CD4-positive, alpha-beta T cell (primary cell): Measurements from ENCODE around the gene ADGRG2. TPM values are rescaled to one million over a fixed set of nuclear protein-coding genes. Genes with fewer than 3 reads are reported as not detected.

Experiments used
- ATAC-seq: fragments of 200-7000 bp; cut with Tn5 transposase; one replicate; pipeline ENCODE4 v1.10.0; 2022; ENCODE audit warnings: mild to moderate bottlenecking; ENCODE audit not compliant: poor library complexity
- CTCF ChIA-PET: fragments of 350-600 bp; sonication (Branson Sonifier 250); formaldehyde crosslinking; loops from one replicate; lab custom pipeline; 2021; ENCODE audit warnings: antibody characterized with exemption, inconsistent platforms; lab: Charles Lee
- POLR2A ChIA-PET: fragments of 350-600 bp; sonication (Branson Sonifier 250); formaldehyde crosslinking; loops from one replicate; lab custom pipeline; 2021; ENCODE audit warnings: antibody characterized with exemption, inconsistent platforms; lab: Charles Lee
- DNase-seq, 14 experiments: peaks; one replicate each; pipeline ENCODE4 v3.0.0-alpha.2; 2013 to 2020; ENCODE audit warnings: mixed read lengths in 2 of 14
- H3K27ac ChIP-seq, 2 donors: one replicate each; pipeline versions ENCODE4 v1.5.1 to v1.7.0; 2013; ENCODE audit warnings: low read length in 2 of 2, low read depth in 1 of 2, mild to moderate bottlenecking in 1 of 2
- H3K27me3 ChIP-seq, 2 experiments: 1 replicate in 1 of 2; 2 replicates in 1 of 2; pipeline versions ENCODE4 v1.6.1 to v1.7.0; 2013; ENCODE audit warnings: low read length in 2 of 2, control low read depth in 1 of 2, mild to moderate bottlenecking in 1 of 2, moderate library complexity in 1 of 2; ENCODE audit not compliant: insufficient read depth in 2 of 2, control insufficient read depth in 1 of 2
- H3K36me3 ChIP-seq: one replicate; pipeline ENCODE4 v1.6.1; 2013; ENCODE audit warnings: low read length, control low read depth; ENCODE audit not compliant: insufficient read depth
- H3K4me1 ChIP-seq: one replicate; pipeline ENCODE4 v1.6.1; 2013; ENCODE audit warnings: low read length, control low read depth; ENCODE audit not compliant: insufficient read depth
- H3K4me3 ChIP-seq: one replicate; pipeline ENCODE4 v1.5.1; 2013; ENCODE audit warnings: mild to moderate bottlenecking, low read length, moderate library complexity
- H3K9me3 ChIP-seq, 2 experiments: 1 replicate in 1 of 2; 2 replicates in 1 of 2; pipeline versions ENCODE4 v1.6.1 to v1.7.0; 2013; ENCODE audit warnings: low read length in 2 of 2, mild to moderate bottlenecking in 2 of 2, control low read depth in 1 of 2, moderate library complexity in 1 of 2; ENCODE audit not compliant: control insufficient read depth in 1 of 2, insufficient read depth in 1 of 2
- H3K27ac Mint-ChIP-seq: one replicate; pipeline ENCODE4 v1.8.0; 2020; ENCODE audit warnings: mixed read lengths
- H3K27me3 Mint-ChIP-seq: one replicate; pipeline ENCODE4 v1.8.0; 2021; ENCODE audit warnings: mixed read lengths
- H3K36me3 Mint-ChIP-seq: one replicate; pipeline ENCODE4 v1.8.0; 2021; ENCODE audit warnings: low read depth, mixed read lengths
- H3K4me1 Mint-ChIP-seq: one replicate; pipeline ENCODE4 v1.8.0; 2021; ENCODE audit warnings: low read depth, mixed read lengths
- H3K4me3 Mint-ChIP-seq: one replicate; pipeline ENCODE4 v1.8.0; 2020; ENCODE audit warnings: mild to moderate bottlenecking, mixed read lengths
- H3K9me3 Mint-ChIP-seq: one replicate; pipeline ENCODE4 v1.8.0; 2020; ENCODE audit warnings: mixed read lengths
- CTCF ChIP-seq: fragments of 200-600 bp; IDR thresholded peaks from one replicate; pipeline ENCODE4 v1.8.0; 2022; ENCODE audit warnings: antibody characterized with exemption, mild to moderate bottlenecking
- intact Hi-C, 2 experiments: fragments of 100-400 bp; cut with DNase I in 1 of 2; cut with micrococcal nuclease in 1 of 2; formaldehyde crosslinking; loops; one replicate each; pipeline versions ENCODE4 v1.15.1 to v1.9.0; 2023 to 2025; cut with DNase I, micrococcal nuclease
- total RNA-seq, 174 experiments: library from RNA in 2 of 174; stranded (reverse) in 2 of 174; gene quantifications; one replicate each; pipeline ENCODE4 v1.2.3 and lab custom pipeline; 2021 to 2026

ADGRG2 gene
- total RNA-seq, 2 experiments from 2014 or later, result not detected

DNA sequence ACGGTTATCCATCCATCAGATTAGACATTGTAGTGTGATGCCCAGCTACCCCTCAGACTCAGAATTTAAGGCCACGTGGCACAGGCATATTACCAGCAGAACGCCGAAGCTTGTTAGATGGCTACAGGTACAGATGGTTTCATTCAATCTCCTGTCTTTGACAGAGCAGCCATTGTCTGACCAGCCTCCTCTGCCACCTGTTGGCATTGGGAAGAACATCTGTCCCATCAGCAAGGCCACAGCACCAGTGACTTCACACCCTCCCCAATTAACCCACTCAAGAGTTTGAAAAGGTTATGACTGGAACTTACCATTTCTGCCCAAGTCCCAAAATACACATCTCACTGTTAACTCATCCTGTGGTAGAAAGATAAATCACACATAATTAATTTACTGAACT is 116.4 kb downstream of the ADGRG2 start:
- no peaks in the 10 kb centered on the region for H3K9me3 Mint-ChIP-seq
- no peak overlapping the region for H3K4me3 ChIP-seq
- H3K27ac Mint-ChIP-seq, result no peak overlapping the region
- no peaks in the 10 kb centered on the region for H3K27me3 Mint-ChIP-seq
- H3K27ac ChIP-seq, result no peak overlapping the region
- no peak for TF ChIP-seq CTCF
- intact Hi-C loops, result loop anchor here in 1 of 2 experiments (10.0 kb wide), 1 partner anchor 611 kb away; no protein-coding TSS in a partner anchor
- CTCF ChIA-PET, result no interaction called here
- POLR2A ChIA-PET, result no interaction called here
- no peaks in the 10 kb centered on the region for H3K27me3 ChIP-seq
- H3K4me3 Mint-ChIP-seq, result no peak overlapping the region
- no peaks in the 10 kb centered on the region for H3K4me1 ChIP-seq
- no peaks in the 10 kb centered on the region for H3K4me1 Mint-ChIP-seq
- no peaks in the 10 kb centered on the region for H3K36me3 Mint-ChIP-seq
- H3K9me3 ChIP-seq, result no peaks in the 10 kb centered on the region
- peak in 2 of 14 experiments; percentile 1 to 17 for DNase-seq
- no peak for ATAC-seq
- no peaks in the 10 kb centered on the region for H3K36me3 ChIP-seq

DNA sequence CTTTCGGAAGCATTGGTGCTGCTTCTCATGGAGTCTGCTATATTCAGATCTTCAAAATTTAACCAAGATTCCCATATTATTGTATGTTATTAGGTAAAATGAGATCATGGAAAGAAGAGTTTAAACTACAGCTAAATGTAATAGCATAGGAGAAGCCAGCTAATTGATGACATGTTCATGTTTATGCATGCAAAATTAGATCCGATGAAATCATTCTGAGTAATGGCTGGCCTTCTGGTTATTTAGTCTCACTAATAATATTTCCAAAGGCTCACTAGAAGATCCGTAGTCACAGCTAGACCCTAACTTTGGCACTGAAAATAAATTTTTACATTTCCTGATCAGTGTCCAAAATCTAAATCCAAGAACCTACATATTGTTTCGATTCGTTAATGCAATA is 118.5 kb downstream of the ADGRG2 start:
- ChIA-PET CTCF (no interaction called here), POLR2A (no interaction called here)
- Mint-ChIP-seq H3K4me1 (no peaks in the 10 kb centered on the region), H3K27ac (no peak overlapping the region), H3K36me3 (no peaks in the 10 kb centered on the region), H3K27me3 (no peaks in the 10 kb centered on the region), H3K9me3 (no peaks in the 10 kb centered on the region), H3K4me3 (no peak overlapping the region)
- H3K4me1 ChIP-seq, result no peaks in the 10 kb centered on the region
- H3K9me3 ChIP-seq, result no peaks in the 10 kb centered on the region
- DNase-seq (no peak), ATAC-seq (no peak)
- no peak overlapping the region for H3K27ac ChIP-seq
- intact Hi-C loops, result loop anchor here in 1 of 2 experiments (10.0 kb wide), 1 partner anchor 609 kb away; no protein-coding TSS in a partner anchor
- no peaks in the 10 kb centered on the region for H3K36me3 ChIP-seq
- H3K27me3 ChIP-seq, result no peaks in the 10 kb centered on the region
- H3K4me3 ChIP-seq, result no peak overlapping the region
- TF ChIP-seq CTCF, result no peak

DNA sequence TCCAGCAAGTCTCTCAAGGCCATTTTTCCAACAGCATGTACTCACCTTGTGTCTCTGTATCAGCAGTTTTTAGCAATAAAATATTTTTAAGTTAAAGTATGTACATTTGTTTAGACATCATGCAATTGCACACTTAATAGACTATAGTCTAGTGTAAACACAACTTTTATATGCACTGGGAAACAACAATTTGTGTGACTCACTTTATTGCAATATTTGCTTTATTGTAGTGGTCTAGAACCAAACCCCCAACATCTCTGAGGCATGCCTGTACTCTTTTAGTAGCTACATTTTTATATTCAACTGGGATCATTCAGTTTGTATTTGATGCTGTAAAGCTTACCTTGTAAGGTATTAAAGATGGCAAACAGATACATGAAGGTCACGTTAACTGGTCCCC is 123.6 kb downstream of the ADGRG2 start:
- CTCF ChIA-PET, result interaction anchor here (1.0 kb wide), 1 partner anchor 11 kb away, joined by 4 read pairs; no protein-coding TSS in a partner anchor

More for the DNA sequence above, 123.6 kb downstream of the ADGRG2 start:
- DNase-seq (no peak), ATAC-seq (no peak)
- Mint-ChIP-seq H3K4me1 (no peaks in the 10 kb centered on the region), H3K27me3 (no peaks in the 10 kb centered on the region), H3K9me3 (no peaks in the 10 kb centered on the region), H3K4me3 (no peak overlapping the region), H3K36me3 (no peaks in the 10 kb centered on the region), H3K27ac (no peak overlapping the region)
- Histone ChIP-seq H3K4me3 (no peak overlapping the region), H3K36me3 (no peaks in the 10 kb centered on the region), H3K27ac (no peak overlapping the region), H3K27me3 (no peaks in the 10 kb centered on the region), H3K4me1 (no peaks in the 10 kb centered on the region), H3K9me3 (no peaks in the 10 kb centered on the region)
- intact Hi-C loops, result no loop called here
- POLR2A ChIA-PET, result no interaction called here
- TF ChIP-seq CTCF, result no peak
